Measurements from ENCODE around the gene NDUFA1.
A peak's percentile ranks its signal among the peaks of the same experiment; 100 is the strongest.
"Not testable (repeated sequence)": the region's sequence is repeated elsewhere in the genome, so short reads cannot be mapped to it uniquely, and the experiment has no call there.

The NDUFA1 gene

GRCh38 chrX:119871599-119872395 lies at the start of gene NDUFA1, which contains the start of gene RNF113A:
Gene NDUFA1 (plus strand): TSS chrX:119871832. CDS start chrX:119871912, 80 bp downstream.
Gene RNF113A (minus strand): TSS chrX:119871733. CDS start chrX:119871613, 120 bp downstream.
- DNase-seq = peak; percentile 86

GRCh38 chrX:119824221-119824620 lies 47.4 kb upstream of the NDUFA1 start:
- DNase-seq = not testable (repeated sequence)

GRCh38 chrX:119826399-119826959 lies 45.2 kb upstream of the NDUFA1 start:
- DNase-seq = no peak

- DNase-seq = no peak
These were observed 43.2 kb upstream of the NDUFA1 start for GRCh38 chrX:119828446-119828845.

GRCh38 chrX:119833905-119834304 lies 37.7 kb upstream of the NDUFA1 start:
- DNase-seq = no peak

GRCh38 chrX:119852382-119853353 lies 19.0 kb upstream of the NDUFA1 start, which contains the start of gene UPF3B:
Gene UPF3B (minus strand): TSS chrX:119852963. CDS start chrX:119852928, 35 bp downstream.
- peak; percentile 95 for DNase-seq

GRCh38 chrX:119853444-119853843 lies 18.2 kb upstream of the NDUFA1 start:
- no peak for DNase-seq

- no peak for DNase-seq
These were observed 953 bp upstream of the NDUFA1 start for GRCh38 chrX:119870626-119871131.

- no peak for DNase-seq
These were observed 410 bp upstream of the NDUFA1 start for GRCh38 chrX:119871245-119871598.

- DNase-seq = no peak
These were observed 7.1 kb downstream of the NDUFA1 start for GRCh38 chrX:119878740-119879139.

- DNase-seq = no peak
These were observed 8.4 kb downstream of the NDUFA1 start for GRCh38 chrX:119880076-119880475.

GRCh38 chrX:119880552-119881437 lies 9.2 kb downstream of the NDUFA1 start:
- DNase-seq = peak; percentile 6

- DNase-seq = peak; percentile 11
These were observed 14.2 kb downstream of the NDUFA1 start for GRCh38 chrX:119885554-119886428.

- no peak for DNase-seq
These were observed 16.2 kb downstream of the NDUFA1 start for GRCh38 chrX:119887721-119888425.

GRCh38 chrX:119890626-119891025 lies 19.0 kb downstream of the NDUFA1 start:
- DNase-seq = not testable (repeated sequence)

GRCh38 chrX:119891961-119892692 lies 20.5 kb downstream of the NDUFA1 start:
- DNase-seq = not testable (repeated sequence)

- no peak for DNase-seq
These were observed 24.3 kb downstream of the NDUFA1 start, which contains the start of gene AKAP14 for GRCh38 chrX:119895843-119896326. Gene AKAP14 (plus strand): TSS chrX:119895893. CDS start chrX:119903224, 7,331 bp downstream.

- no peak for DNase-seq
These were observed 27.5 kb downstream of the NDUFA1 start for GRCh38 chrX:119899125-119899524.

- no peak for DNase-seq
These were observed 29.3 kb downstream of the NDUFA1 start for GRCh38 chrX:119900976-119901375.
